Breast epithelium (tissue), 4 donors: ENCODE measurements around the gene PHGDH. TPM values are rescaled to one million over a fixed set of nuclear protein-coding genes. Genes with fewer than 3 reads are reported as not detected.

ENCODE experiments used
- DNase-seq, 2 donors: peaks; one replicate each; pipeline ENCODE4 v3.0.0-alpha.2; 2019; ENCODE audit warnings: low spot score in 2 of 2
- H3K27ac ChIP-seq, 2 donors: fragments of 200-600 bp; sonication (generic) in 1 of 2; one replicate each; pipeline ENCODE4 v1.5.1; 2016 to 2019; ENCODE audit warnings: mild to moderate bottlenecking in 1 of 2
- H3K27me3 ChIP-seq, 2 donors: fragments of 200-600 bp; sonication (generic) in 1 of 2; one replicate each; pipeline versions ENCODE4 v1.5.1 to v1.6.0; 2017 to 2019; ENCODE audit warnings: control low read depth in 1 of 2, mild to moderate bottlenecking in 1 of 2
- H3K36me3 ChIP-seq: fragments of 200-600 bp; one replicate; pipeline ENCODE4 v1.5.1; 2019
- H3K4me1 ChIP-seq, 2 donors: fragments of 200-600 bp; sonication (generic); one replicate each; pipeline ENCODE4 v1.5.1; 2016 to 2019; ENCODE audit warnings: control low read depth in 1 of 2
- H3K4me3 ChIP-seq, 3 donors: fragments of 200-600 bp; sonication (generic); 1 replicate in 2 of 3; 2 replicates in 1 of 3; pipeline ENCODE4 v1.5.1; 2016 to 2019; ENCODE audit warnings: mild to moderate bottlenecking in 3 of 3, moderate library complexity in 2 of 3
- H3K9me3 ChIP-seq, 2 donors: fragments of 200-600 bp; sonication (generic) in 1 of 2; one replicate each; pipeline ENCODE4 v1.5.1; 2016 to 2019; ENCODE audit warnings: control low read depth in 1 of 2
- POLR2A ChIP-seq: fragments of 450-650 bp; IDR thresholded peaks from one replicate; pipeline ENCODE4 v1.6.1; 2016; ENCODE audit warnings: antibody characterized with exemption, mild to moderate bottlenecking, moderate library complexity
- POLR2AphosphoS5 ChIP-seq, 3 donors: sonication (generic); formaldehyde crosslinking; IDR thresholded peaks; one replicate each; pipeline ENCODE4 v1.6.1; 2017; ENCODE audit warnings: antibody characterized with exemption in 3 of 3
- intact Hi-C: fragments of 100-400 bp; cut with DNase I; formaldehyde crosslinking; loops from one replicate; pipeline ENCODE4 v1.15.1; 2023; ENCODE audit warnings: low total_unique reads
- total RNA-seq, 3 donors: library from RNA; depleted of rRNA; stranded (reverse); fragments of >200 nt; gene quantifications; one replicate each; pipeline ENCODE4 v1.1.0, GENCODE V29; 2016
- TF ChIP-seq, protein P1 (sequence below), 3 donors: fragments of 450-650 bp; IDR thresholded peaks; one replicate each; pipeline ENCODE4 v1.5.1; 2016 to 2017; ENCODE audit warnings: antibody characterized with exemption in 3 of 3, mild to moderate bottlenecking in 3 of 3, moderate library complexity in 3 of 3

Gene PHGDH
- total RNA-seq, 3 donors from 2014 or later: 6.1 to 54.7 (median 17.7) TPM

DNA sequence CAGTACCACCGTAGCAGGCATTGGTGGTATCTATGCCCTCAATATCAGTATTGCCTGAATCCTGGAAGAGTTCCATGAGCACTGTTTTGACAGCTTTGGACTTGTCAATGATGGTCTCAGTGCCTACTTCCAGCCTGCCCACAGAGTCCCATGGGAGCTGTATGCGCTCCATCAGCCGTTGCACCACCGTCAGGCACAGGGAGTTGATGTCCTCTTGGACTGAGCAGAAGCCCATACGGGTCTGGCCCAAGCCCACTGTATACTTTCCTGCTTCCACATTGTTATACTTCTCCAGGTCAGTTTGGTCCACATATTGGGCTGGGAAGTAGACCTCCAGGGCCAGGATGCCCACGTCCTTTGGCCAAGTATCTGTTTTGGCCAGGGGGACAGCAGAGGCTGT lies 52.5 kb downstream of the PHGDH start:
- Histone ChIP-seq H3K4me1 (no peaks in the 10 kb centered on the region), H3K36me3 (no peaks in the 10 kb centered on the region), H3K9me3 (peaks cover 0 to 9% of the 10 kb centered on the region in 2 donors), H3K4me3 (no peak overlapping the region), H3K27me3 (no peaks in the 10 kb centered on the region), H3K27ac (no peak overlapping the region)
- intact Hi-C loops: no loop called here
- TF ChIP-seq POLR2A: no peak
- TF ChIP-seq POLR2AphosphoS5 (IDR thresholded peaks at IDR 0.05): no peak
- TF ChIP-seq, protein P1, sequence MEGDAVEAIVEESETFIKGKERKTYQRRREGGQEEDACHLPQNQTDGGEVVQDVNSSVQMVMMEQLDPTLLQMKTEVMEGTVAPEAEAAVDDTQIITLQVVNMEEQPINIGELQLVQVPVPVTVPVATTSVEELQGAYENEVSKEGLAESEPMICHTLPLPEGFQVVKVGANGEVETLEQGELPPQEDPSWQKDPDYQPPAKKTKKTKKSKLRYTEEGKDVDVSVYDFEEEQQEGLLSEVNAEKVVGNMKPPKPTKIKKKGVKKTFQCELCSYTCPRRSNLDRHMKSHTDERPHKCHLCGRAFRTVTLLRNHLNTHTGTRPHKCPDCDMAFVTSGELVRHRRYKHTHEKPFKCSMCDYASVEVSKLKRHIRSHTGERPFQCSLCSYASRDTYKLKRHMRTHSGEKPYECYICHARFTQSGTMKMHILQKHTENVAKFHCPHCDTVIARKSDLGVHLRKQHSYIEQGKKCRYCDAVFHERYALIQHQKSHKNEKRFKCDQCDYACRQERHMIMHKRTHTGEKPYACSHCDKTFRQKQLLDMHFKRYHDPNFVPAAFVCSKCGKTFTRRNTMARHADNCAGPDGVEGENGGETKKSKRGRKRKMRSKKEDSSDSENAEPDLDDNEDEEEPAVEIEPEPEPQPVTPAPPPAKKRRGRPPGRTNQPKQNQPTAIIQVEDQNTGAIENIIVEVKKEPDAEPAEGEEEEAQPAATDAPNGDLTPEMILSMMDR (IDR thresholded peaks at IDR 0.05): no peak
- no peak for DNase-seq

DNA sequence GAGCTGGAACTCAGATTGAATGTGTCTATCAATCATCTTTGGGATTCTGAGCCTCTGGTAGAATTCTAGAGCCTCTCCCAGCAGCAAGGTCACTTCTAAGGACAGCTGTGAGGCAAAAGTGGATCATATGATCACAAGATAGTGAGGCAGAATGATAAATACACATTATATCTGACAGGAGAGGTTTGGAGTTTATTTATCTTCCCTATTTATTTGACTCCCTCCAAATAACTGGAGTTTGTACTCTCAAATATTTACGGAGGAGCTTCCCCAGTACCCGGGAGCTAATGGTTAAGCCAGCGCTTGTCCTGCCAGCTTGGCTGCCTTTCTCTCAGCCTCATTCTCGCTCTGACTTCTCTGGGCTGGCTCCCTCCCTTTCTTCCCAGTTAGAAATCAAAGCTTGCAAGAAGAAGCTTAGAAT lies 54.6 kb downstream of the PHGDH start:
- Histone ChIP-seq H3K27me3 (no peaks in the 10 kb centered on the region), H3K27ac (no peak overlapping the region), H3K36me3 (no peaks in the 10 kb centered on the region), H3K4me3 (peak overlapping the region in 1 of 3 donors; percentile 16), H3K9me3 (peaks cover 0 to 9% of the 10 kb centered on the region in 2 donors), H3K4me1 (no peaks in the 10 kb centered on the region)
- intact Hi-C loops: no loop called here
- TF ChIP-seq POLR2A (no peak), POLR2AphosphoS5 (IDR thresholded peaks at IDR 0.05) (no peak)
- TF ChIP-seq, protein P1 (IDR thresholded peaks at IDR 0.05): no peak
- DNase-seq: no peak

DNA sequence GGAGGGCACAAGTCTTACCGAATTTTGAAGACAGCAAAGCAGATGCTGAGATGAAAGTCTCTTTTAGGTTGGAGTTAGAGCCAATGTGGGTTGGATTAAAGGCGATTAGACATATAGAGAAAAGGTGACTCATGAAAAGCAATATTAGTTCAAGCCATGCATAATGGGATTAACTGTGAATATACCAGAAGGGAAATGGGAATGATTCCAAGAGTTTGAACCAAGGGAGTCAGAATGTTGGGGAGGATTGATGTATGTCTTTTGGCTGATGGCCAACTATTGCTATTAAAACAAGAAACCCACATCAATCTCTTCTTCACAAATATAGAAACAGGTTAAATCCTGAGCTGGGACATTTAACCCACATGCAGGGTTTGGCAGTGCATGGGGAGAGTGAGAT lies 55.8 kb downstream of the PHGDH start:
- DNase-seq: no peak
- TF ChIP-seq POLR2A (no peak), POLR2AphosphoS5 (IDR thresholded peaks at IDR 0.05) (no peak)
- TF ChIP-seq, protein P1 (IDR thresholded peaks at IDR 0.05): no peak
- no peaks in the 10 kb centered on the region for H3K36me3 ChIP-seq
- no peak overlapping the region for H3K27ac ChIP-seq
- H3K27me3 ChIP-seq: no peaks in the 10 kb centered on the region
- no peaks in the 10 kb centered on the region for H3K4me1 ChIP-seq
- intact Hi-C loops: no loop called here
- H3K9me3 ChIP-seq: peaks cover 0 to 9% of the 10 kb centered on the region in 2 donors
- no peak overlapping the region for H3K4me3 ChIP-seq

DNA sequence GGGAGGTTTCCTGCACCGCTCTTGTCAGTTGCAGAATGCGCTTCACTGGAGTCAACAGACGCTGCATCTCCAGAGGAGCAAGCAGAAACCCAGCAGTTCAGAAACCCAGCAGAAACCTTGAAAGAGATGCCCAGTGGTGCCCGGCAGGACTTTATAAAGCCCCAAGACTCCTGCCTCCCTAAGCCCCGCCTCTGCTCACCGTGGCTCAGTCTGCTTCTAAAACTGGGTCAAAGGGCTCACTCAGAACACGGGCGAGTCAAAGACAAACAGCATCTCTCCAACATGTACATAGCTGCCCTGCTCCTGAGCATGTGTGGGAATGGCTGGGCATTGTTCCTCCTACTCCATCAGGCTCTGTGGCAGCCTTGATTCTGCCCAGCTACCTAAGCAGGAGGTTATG lies 57.0 kb downstream of the PHGDH start, which contains the start of gene HMGCS2:
Gene HMGCS2 (minus strand): TSS at position 128 of the 400 bp plus-strand sequence. CDS start 61 bp downstream, at position 67.
- TF ChIP-seq POLR2A (no peak), POLR2AphosphoS5 (IDR thresholded peaks at IDR 0.05) (no peak)
- H3K9me3 ChIP-seq: peaks cover 0 to 7% of the 10 kb centered on the region in 2 donors
- intact Hi-C loops: no loop called here
- DNase-seq: no peak
- H3K4me1 ChIP-seq: no peaks in the 10 kb centered on the region
- no peak within 1 kb of the TSS for H3K27ac ChIP-seq
- H3K27me3 ChIP-seq: no peaks in the 10 kb centered on the region
- H3K4me3 ChIP-seq: peak within 1 kb of the TSS in 1 of 3 donors; percentile 10
- H3K36me3 ChIP-seq: no peaks in the 10 kb centered on the region

DNA sequence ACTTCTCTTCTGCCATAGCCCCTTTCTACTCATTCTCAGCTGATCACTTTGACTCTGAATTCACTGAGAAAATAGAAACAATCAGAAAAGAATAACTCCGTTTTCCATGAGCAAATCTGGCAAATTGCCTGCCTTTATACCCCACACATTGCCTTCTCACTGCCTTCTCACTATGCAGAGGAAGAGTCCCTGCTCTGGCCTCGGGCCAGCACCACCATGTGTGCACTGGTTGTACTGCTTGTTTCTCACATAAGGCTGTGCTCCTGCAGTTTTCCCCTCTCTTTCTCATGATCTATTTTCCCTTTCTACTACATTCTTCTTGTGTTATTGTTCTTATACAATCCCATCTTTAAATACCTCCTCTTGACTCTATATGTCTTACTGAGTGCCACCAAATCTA lies 59.3 kb downstream of the PHGDH start:
- H3K27ac ChIP-seq: no peak overlapping the region
- H3K36me3 ChIP-seq: no peaks in the 10 kb centered on the region
- H3K4me3 ChIP-seq: no peak overlapping the region
- H3K27me3 ChIP-seq: no peaks in the 10 kb centered on the region
- no peaks in the 10 kb centered on the region for H3K4me1 ChIP-seq
- TF ChIP-seq POLR2AphosphoS5 (IDR thresholded peaks at IDR 0.05) (no peak), POLR2A (no peak)
- TF ChIP-seq, protein P1 (IDR thresholded peaks at IDR 0.05): no peak
- H3K9me3 ChIP-seq: no peaks in the 10 kb centered on the region
- intact Hi-C loops: no loop called here
- no peak for DNase-seq

DNA sequence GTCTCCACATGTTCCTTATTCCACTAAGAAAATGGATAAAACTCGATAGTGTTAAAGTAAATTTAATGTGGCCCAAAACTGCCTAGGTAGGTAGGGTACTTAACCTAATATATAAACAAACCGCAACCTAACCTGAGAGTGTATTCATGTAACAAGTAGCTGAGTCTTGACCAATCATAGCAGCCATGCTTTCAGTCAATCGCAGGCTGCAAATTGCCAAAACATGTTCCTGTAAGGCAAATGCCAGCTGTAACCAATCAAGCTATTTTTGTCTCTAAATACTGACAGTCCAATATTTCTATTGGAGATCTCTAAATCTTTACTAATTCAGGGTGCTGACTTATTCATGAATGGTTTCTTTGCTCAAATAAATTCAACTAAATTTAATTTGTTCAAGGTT lies 60.0 kb downstream of the PHGDH start:
- H3K4me1 ChIP-seq: no peaks in the 10 kb centered on the region

More for the DNA sequence above, 60.0 kb downstream of the PHGDH start:
- H3K27ac ChIP-seq: no peak overlapping the region
- no peak for DNase-seq
- intact Hi-C loops: no loop called here
- no peaks in the 10 kb centered on the region for H3K27me3 ChIP-seq
- no peak overlapping the region for H3K4me3 ChIP-seq
- TF ChIP-seq, protein P1 (IDR thresholded peaks at IDR 0.05): no peak
- no peak for TF ChIP-seq POLR2AphosphoS5 (IDR thresholded peaks at IDR 0.05)
- TF ChIP-seq POLR2A: no peak
- no peaks in the 10 kb centered on the region for H3K36me3 ChIP-seq
- no peaks in the 10 kb centered on the region for H3K9me3 ChIP-seq
